Nephron progenitor cell (in vitro differentiated cells): Measurements from ENCODE around the gene RIBC2.
"Not testable (repeated sequence)": the region's sequence is repeated elsewhere in the genome, so short reads cannot be mapped to it uniquely, and the experiment has no call there.

Experiments
- DNase-seq: peaks from one replicate; pipeline ENCODE4 v3.0.0; 2021
- H3K27ac Mint-ChIP-seq: 2 replicates; pipeline ENCODE4 v1.8.0; 2021; ENCODE audit warnings: mild to moderate bottlenecking, moderate library complexity, mixed read lengths
- H3K27me3 Mint-ChIP-seq: 2 replicates; pipeline ENCODE4 v1.8.0; 2021; ENCODE audit warnings: mild to moderate bottlenecking, low read depth, mixed read lengths; ENCODE audit not compliant: poor library complexity
- H3K36me3 Mint-ChIP-seq: 2 replicates; pipeline ENCODE4 v1.8.0; 2021; ENCODE audit warnings: low read depth, mixed read lengths
- H3K4me1 Mint-ChIP-seq: 2 replicates; pipeline ENCODE4 v1.8.0; 2021; ENCODE audit warnings: mixed read lengths
- H3K4me3 Mint-ChIP-seq: 2 replicates; pipeline ENCODE4 v1.8.0; 2021; ENCODE audit warnings: mild to moderate bottlenecking, moderate library complexity, mixed read lengths
- H3K9me3 Mint-ChIP-seq: 2 replicates; pipeline ENCODE4 v1.8.0; 2021; ENCODE audit warnings: mild to moderate bottlenecking, moderate library complexity, mixed read lengths
- CTCF ChIP-seq: fragments of 200-600 bp; sonication (generic); IDR thresholded peaks from 2 replicates; pipeline ENCODE4 v1.5.0; 2021; ENCODE audit warnings: antibody characterized with exemption

RIBC2 gene

GRCh38 chr22:45430871-45431270 lies 17.4 kb downstream of the RIBC2 start:
- H3K27me3 Mint-ChIP-seq: peaks cover 18% of the 10 kb centered on the region
- no peak for DNase-seq
- no peak overlapping the region for H3K27ac Mint-ChIP-seq

GRCh38 chr22:45434981-45435380 lies 21.5 kb downstream of the RIBC2 start:
- no peaks in the 10 kb centered on the region for H3K36me3 Mint-ChIP-seq
- H3K27ac Mint-ChIP-seq: no peak overlapping the region
- H3K27me3 Mint-ChIP-seq: peaks cover 9% of the 10 kb centered on the region
- no peak for DNase-seq
- TF ChIP-seq CTCF: no peak
- H3K9me3 Mint-ChIP-seq: peaks cover 8% of the 10 kb centered on the region
- H3K4me1 Mint-ChIP-seq: peaks cover 27% of the 10 kb centered on the region
- no peak overlapping the region for H3K4me3 Mint-ChIP-seq

More at GRCh38 chr22:45430871-45431270, 17.4 kb downstream of the RIBC2 start:
- Mint-ChIP-seq H3K4me3 (no peak overlapping the region), H3K36me3 (peaks cover 5% of the 10 kb centered on the region), H3K9me3 (peaks cover 15% of the 10 kb centered on the region), H3K4me1 (peaks cover 41% of the 10 kb centered on the region)
- TF ChIP-seq CTCF: no peak

DNA sequence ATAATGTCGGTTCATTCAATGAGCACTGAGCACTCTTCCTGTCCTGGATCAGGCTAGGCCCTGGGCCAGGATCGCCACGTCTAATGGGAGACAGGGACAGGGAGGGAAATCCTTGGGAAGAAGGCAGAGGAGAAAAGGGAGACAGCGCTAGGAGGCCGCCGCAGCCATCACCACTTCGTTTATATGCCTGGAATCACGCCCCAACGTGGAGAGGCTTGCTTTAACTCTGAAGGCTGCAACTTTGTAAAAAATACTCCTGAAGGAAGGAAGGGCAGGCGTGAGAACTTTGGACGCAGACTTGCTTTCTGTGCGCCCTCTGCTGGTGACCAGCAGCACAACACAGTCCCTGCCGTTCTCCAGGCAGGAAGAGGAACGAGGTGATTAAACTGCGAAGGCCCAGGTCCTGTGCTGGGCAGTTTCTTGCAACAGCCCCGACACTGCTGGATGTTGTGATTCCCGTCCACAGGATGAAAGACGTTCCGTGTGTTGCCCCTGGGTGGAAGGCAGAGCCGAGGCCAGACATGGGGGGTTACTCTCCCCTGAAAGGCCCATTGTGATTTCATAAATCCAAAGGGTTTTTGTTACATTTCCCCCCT lies 22.1 kb downstream of the RIBC2 start:
- H3K4me1 Mint-ChIP-seq: peaks cover 27% of the 10 kb centered on the region
- H3K4me3 Mint-ChIP-seq: no peak overlapping the region
- H3K36me3 Mint-ChIP-seq: no peaks in the 10 kb centered on the region
- peak; percentile 95 for TF ChIP-seq CTCF
- H3K27me3 Mint-ChIP-seq: peaks cover 6% of the 10 kb centered on the region
- H3K27ac Mint-ChIP-seq: peak overlapping the region; percentile 73
- H3K9me3 Mint-ChIP-seq: peaks cover 8% of the 10 kb centered on the region
- DNase-seq: peak; percentile 92

GRCh38 chr22:45436871-45437517 lies 23.5 kb downstream of the RIBC2 start:
- not testable (repeated sequence) for H3K9me3 Mint-ChIP-seq, H3K4me3 Mint-ChIP-seq, H3K36me3 Mint-ChIP-seq, H3K27ac Mint-ChIP-seq, DNase-seq, H3K27me3 Mint-ChIP-seq
- H3K4me1 Mint-ChIP-seq: peaks cover 33% of the 10 kb centered on the region

GRCh38 chr22:45438336-45438735 lies 24.8 kb downstream of the RIBC2 start:
- no peak for TF ChIP-seq CTCF
- H3K27me3 Mint-ChIP-seq: peaks cover 16% of the 10 kb centered on the region
- H3K27ac Mint-ChIP-seq: no peak overlapping the region
- no peak overlapping the region for H3K4me3 Mint-ChIP-seq
- H3K4me1 Mint-ChIP-seq: peaks cover 34% of the 10 kb centered on the region
- DNase-seq: no peak
- H3K9me3 Mint-ChIP-seq: peaks cover 8% of the 10 kb centered on the region
- no peaks in the 10 kb centered on the region for H3K36me3 Mint-ChIP-seq

DNA sequence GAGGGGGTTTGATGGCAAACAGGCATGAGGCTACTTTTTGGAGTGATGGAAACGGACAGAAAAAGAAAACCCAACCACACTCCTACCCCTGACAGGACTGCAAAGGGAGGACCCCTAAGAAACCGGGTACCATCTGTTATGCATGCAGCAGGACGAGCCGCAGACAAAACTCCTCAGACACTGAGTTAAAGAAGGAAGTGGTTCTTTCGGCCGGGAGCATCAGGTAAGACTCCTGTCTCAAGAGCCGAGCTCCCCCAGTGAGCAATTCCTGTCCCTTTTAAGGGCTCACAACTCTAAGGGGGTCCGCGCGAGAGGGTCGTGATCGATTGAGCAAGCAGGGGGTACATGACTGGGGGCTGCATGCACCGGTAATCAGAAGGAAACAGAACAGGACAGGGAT lies 27.2 kb downstream of the RIBC2 start:
- not testable (repeated sequence) for H3K36me3 Mint-ChIP-seq, H3K27ac Mint-ChIP-seq, H3K9me3 Mint-ChIP-seq, DNase-seq, H3K4me3 Mint-ChIP-seq
- peaks cover 17% of the 10 kb centered on the region for H3K27me3 Mint-ChIP-seq
- peaks cover 30% of the 10 kb centered on the region for H3K4me1 Mint-ChIP-seq

DNA sequence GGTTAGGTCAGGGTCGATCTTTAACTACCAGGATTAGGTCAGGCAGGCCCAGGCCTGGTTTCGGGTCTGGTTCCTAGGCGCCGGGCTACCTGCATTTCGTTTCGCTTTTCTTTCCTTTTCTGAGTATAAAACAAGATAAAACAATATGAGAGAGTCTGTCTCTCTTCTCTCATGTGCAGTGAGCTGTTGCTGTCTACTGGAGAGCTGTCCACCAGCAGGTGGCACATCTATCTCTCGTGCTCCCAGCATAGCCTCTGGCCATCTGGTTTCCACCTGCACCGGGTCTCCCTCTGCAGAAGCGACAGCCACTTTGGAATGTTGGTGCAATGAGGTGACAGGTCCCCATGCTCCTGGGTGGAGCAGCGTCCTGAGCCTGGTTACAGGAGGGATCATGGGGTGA lies 27.6 kb downstream of the RIBC2 start:
- TF ChIP-seq CTCF: peak; percentile 46
- Mint-ChIP-seq H3K27ac (no peak overlapping the region), H3K36me3 (no peaks in the 10 kb centered on the region), H3K27me3 (peaks cover 19% of the 10 kb centered on the region), H3K9me3 (peaks cover 5% of the 10 kb centered on the region), H3K4me3 (no peak overlapping the region), H3K4me1 (peaks cover 28% of the 10 kb centered on the region)
- peak; percentile 53 for DNase-seq
